ENCODE results near the gene SPEM1. TPM values are rescaled to one million over a fixed set of nuclear protein-coding genes. Genes with fewer than 3 reads are reported as not detected.

The SPEM1 gene
- total RNA-seq, 4 donors from 2014 or later = not detected

GRCh38 chr17:7416323-7416722 is 3.8 kb upstream of the SPEM1 start:
- Histone ChIP-seq H3K9me3 (no peaks in the 10 kb centered on the region), H3K27me3 (no peaks in the 10 kb centered on the region), H3K27ac (replicated peaks in 1 of 4) (no peak overlapping the region), H3K36me3 (peaks cover 0 to 40% (median 19%) of the 10 kb centered on the region in 4 donors), H3K4me3 (no peak overlapping the region), H3K4me1 (no peaks in the 10 kb centered on the region)
- 81% methylated on average over 5 of the region's 6 CpGs for WGBS
- TF ChIP-seq, protein P1, sequence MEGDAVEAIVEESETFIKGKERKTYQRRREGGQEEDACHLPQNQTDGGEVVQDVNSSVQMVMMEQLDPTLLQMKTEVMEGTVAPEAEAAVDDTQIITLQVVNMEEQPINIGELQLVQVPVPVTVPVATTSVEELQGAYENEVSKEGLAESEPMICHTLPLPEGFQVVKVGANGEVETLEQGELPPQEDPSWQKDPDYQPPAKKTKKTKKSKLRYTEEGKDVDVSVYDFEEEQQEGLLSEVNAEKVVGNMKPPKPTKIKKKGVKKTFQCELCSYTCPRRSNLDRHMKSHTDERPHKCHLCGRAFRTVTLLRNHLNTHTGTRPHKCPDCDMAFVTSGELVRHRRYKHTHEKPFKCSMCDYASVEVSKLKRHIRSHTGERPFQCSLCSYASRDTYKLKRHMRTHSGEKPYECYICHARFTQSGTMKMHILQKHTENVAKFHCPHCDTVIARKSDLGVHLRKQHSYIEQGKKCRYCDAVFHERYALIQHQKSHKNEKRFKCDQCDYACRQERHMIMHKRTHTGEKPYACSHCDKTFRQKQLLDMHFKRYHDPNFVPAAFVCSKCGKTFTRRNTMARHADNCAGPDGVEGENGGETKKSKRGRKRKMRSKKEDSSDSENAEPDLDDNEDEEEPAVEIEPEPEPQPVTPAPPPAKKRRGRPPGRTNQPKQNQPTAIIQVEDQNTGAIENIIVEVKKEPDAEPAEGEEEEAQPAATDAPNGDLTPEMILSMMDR (IDR thresholded peaks at IDR 0.05) = peak in 1 of 3 experiments; percentile 7
- no peak for TF ChIP-seq POLR2A (IDR thresholded peaks at IDR 0.05; ENCODE audit: low read depth)
- intact Hi-C loops (cut with DNase I) = no loop called here
- no peak for DNase-seq (ENCODE audit: extremely low spot score)

DNA sequence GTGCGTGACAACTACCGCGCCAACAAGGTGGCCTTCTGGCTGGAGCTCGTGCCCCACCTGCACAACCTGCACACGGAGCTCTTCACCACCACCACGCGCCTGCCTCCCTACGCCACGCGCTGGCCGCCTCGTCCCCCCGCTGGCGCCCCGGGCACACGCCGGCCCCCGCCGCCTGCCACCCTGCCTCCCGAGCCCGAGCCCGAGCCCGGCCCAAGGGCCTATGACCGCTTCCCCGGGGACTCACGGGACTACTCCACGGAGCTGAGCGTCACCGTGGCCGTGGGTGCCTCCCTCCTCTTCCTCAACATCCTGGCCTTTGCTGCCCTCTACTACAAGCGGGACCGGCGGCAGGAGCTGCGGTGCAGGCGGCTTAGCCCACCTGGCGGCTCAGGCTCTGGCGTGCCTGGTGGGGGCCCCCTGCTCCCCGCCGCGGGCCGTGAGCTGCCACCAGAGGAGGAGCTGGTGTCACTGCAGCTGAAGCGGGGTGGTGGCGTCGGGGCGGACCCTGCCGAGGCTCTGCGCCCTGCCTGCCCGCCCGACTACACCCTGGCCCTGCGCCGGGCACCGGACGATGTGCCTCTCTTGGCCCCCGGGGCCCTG is 3.0 kb upstream of the SPEM1 start:
- H3K9me3 ChIP-seq = no peaks in the 10 kb centered on the region
- intact Hi-C loops (cut with DNase I) = no loop called here
- TF ChIP-seq EP300 (IDR thresholded peaks at IDR 0.05) = no peak
- TF ChIP-seq POLR2AphosphoS5 (IDR thresholded peaks at IDR 0.05) = no peak
- no peak for TF ChIP-seq POLR2A (IDR thresholded peaks at IDR 0.05; ENCODE audit: low read depth)
- TF ChIP-seq, protein P1 (IDR thresholded peaks at IDR 0.05) = no peak
- no peak overlapping the region for H3K27ac ChIP-seq (replicated peaks in 1 of 4)
- H3K36me3 ChIP-seq = peaks cover 0 to 39% (median 19%) of the 10 kb centered on the region in 4 donors
- H3K4me1 ChIP-seq = no peaks in the 10 kb centered on the region
- no peak for DNase-seq (ENCODE audit: extremely low spot score)
- H3K4me3 ChIP-seq = no peak overlapping the region
- no peaks in the 10 kb centered on the region for H3K27me3 ChIP-seq
- WGBS = 97% methylated on average over 30 of the region's 54 CpGs

DNA sequence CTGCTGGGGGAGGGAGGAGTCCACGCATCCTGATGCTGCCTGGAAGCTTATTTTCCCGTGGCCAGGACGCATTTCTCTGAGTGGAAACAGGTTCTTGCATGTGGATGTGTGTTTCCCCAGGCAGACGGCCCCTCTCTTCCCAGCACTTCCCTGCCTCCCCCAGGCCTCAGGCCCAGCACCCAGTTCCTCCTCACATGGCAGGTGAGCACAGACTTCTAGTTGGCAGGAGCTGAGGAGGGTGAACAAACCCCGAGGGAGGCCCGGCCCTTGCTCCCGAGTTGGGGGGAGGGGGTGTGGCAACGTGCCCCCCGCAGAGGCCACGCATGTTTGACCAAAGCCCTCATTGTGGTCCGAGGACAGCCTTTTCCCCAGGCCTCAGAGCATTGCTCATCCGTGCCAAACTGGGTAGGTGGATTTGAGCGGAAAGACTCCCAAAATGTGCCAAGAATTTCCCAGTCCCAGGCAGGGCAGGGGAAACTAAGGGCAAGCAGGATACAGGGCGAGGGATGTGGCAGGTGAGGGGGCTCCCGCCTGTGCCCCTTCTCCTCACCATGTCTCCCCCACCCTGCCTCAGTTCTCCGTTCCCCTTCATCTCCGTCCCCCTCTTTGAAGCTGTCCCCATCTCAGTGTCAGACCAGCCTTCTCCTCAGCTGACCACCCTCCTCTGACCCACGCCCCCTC is 1.5 kb upstream of the SPEM1 start:
- Histone ChIP-seq H3K4me1 (no peaks in the 10 kb centered on the region), H3K27me3 (no peaks in the 10 kb centered on the region), H3K36me3 (peaks cover 0 to 39% (median 19%) of the 10 kb centered on the region in 4 donors), H3K4me3 (no peak overlapping the region), H3K9me3 (no peaks in the 10 kb centered on the region), H3K27ac (replicated peaks in 1 of 4) (no peak overlapping the region)
- WGBS = 76% methylated on average over 17 of the region's 18 CpGs
- DNase-seq (ENCODE audit: extremely low spot score) = no peak
- intact Hi-C loops (cut with DNase I) = no loop called here
- TF ChIP-seq POLR2A (IDR thresholded peaks at IDR 0.05; ENCODE audit: low read depth) = no peak
- no peak for TF ChIP-seq POLR2AphosphoS5 (IDR thresholded peaks at IDR 0.05)
- TF ChIP-seq, protein P1 (IDR thresholded peaks at IDR 0.05) = no peak
- TF ChIP-seq EP300 (IDR thresholded peaks at IDR 0.05) = no peak

- intact Hi-C loops (cut with DNase I) = no loop called here
- no peak for DNase-seq (ENCODE audit: extremely low spot score)
- WGBS = 96% methylated on average over 11 of the region's 16 CpGs
These were observed 1.1 kb downstream of the SPEM1 start for GRCh38 chr17:7421186-7421585.

More at GRCh38 chr17:7421186-7421585, 1.1 kb downstream of the SPEM1 start:
- Histone ChIP-seq H3K27me3 (no peaks in the 10 kb centered on the region), H3K27ac (replicated peaks in 1 of 4) (no peak overlapping the region), H3K36me3 (peaks cover 0 to 20% (median 9%) of the 10 kb centered on the region in 4 donors), H3K9me3 (no peaks in the 10 kb centered on the region), H3K4me3 (no peak overlapping the region), H3K4me1 (no peaks in the 10 kb centered on the region)
- TF ChIP-seq POLR2A (IDR thresholded peaks at IDR 0.05; ENCODE audit: low read depth) (no peak), POLR2AphosphoS5 (IDR thresholded peaks at IDR 0.05) (no peak), EP300 (IDR thresholded peaks at IDR 0.05) (no peak)
- TF ChIP-seq, protein P1 (IDR thresholded peaks at IDR 0.05) = no peak
